ENCODE data around the gene ZNF608. TPM values are rescaled to one million over a fixed set of nuclear protein-coding genes. Genes with fewer than 3 reads are reported as not detected.

ZNF608 gene
- total RNA-seq, 1 donor from 2014 or later = 6.8 TPM

DNA sequence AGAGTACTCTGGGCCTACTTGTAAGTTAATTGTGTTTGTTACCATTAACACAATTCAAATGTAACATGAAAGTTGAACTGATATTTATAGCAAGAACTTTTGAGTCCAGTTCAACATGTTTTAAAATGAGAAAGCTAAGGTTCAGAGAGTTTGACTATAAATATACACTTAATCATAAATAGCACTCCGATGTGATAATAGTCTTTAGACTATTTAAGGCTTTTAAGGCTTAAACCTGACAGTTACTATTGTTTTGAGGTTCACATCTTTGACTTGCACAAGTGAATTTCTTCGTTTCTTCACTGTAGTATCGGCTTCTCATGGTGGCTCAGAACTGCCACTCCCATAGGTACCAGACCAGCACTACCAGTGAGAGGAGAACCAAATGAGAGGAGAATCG, 42.4 kb downstream of the ZNF608 start:
- DNase-seq = no peak
- Histone ChIP-seq H3K4me1 (peaks cover 77% of the 10 kb centered on the region), H3K4me3 (no peak overlapping the region), H3K36me3 (peaks cover 9% of the 10 kb centered on the region), H3K9me3 (replicated peaks) (no peaks in the 10 kb centered on the region), H3K27ac (replicated peaks) (no peak overlapping the region), H3K27me3 (ENCODE audit: low read depth) (no peaks in the 10 kb centered on the region)
- no peak for TF ChIP-seq CTCF (IDR thresholded peaks at IDR 0.05; ENCODE audit: borderline replicate concordance)
- intact Hi-C loops (cut with micrococcal nuclease) = loop anchor here (5.0 kb wide), 1 partner anchor 47 kb away; no protein-coding TSS in a partner anchor

- intact Hi-C loops (cut with micrococcal nuclease) = loop anchor here (5.0 kb wide), 1 partner anchor 45 kb away; no protein-coding TSS in a partner anchor
- Histone ChIP-seq H3K4me1 (peaks cover 77% of the 10 kb centered on the region), H3K4me3 (no peak overlapping the region), H3K27ac (replicated peaks) (no peak overlapping the region), H3K9me3 (replicated peaks) (no peaks in the 10 kb centered on the region), H3K36me3 (peaks cover 9% of the 10 kb centered on the region), H3K27me3 (ENCODE audit: low read depth) (no peaks in the 10 kb centered on the region)
- DNase-seq = no peak
- no peak for TF ChIP-seq CTCF (IDR thresholded peaks at IDR 0.05; ENCODE audit: borderline replicate concordance)
Observed at GRCh38 chr5:124702525-124702924, 43.9 kb downstream of the ZNF608 start.

DNA sequence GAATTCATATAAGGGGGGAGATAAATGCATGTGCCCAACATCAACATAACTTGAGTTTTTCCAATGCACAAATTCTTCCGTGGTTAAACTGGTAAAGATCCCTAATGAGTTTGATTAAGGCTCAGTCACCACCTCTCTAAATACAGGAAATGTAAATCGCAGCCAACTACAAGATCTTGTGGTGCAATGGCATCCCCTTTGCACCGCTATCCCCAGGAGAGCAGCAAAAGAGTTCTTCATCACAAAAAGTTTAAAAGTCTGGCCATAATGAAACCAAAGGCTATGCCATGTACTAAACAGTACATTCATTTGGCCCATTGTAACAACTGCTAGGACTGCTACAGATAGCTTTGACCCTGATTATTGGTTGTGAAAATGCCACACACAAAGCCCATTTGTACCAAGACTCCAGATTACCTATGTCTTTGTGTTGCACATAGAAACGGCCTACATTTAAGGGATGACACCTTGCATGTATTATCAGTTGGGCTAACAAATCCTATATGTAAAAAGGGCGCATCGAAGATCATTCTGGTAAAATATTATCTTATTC, 44.5 kb downstream of the ZNF608 start:
- no peak for TF ChIP-seq CTCF (IDR thresholded peaks at IDR 0.05; ENCODE audit: borderline replicate concordance)
- Histone ChIP-seq H3K9me3 (replicated peaks) (no peaks in the 10 kb centered on the region), H3K27me3 (ENCODE audit: low read depth) (no peaks in the 10 kb centered on the region), H3K4me1 (peaks cover 77% of the 10 kb centered on the region), H3K4me3 (no peak overlapping the region), H3K36me3 (peaks cover 9% of the 10 kb centered on the region), H3K27ac (replicated peaks) (no peak overlapping the region)
- DNase-seq = no peak
- intact Hi-C loops (cut with micrococcal nuclease) = loop anchor here (5.0 kb wide), 1 partner anchor 45 kb away; no protein-coding TSS in a partner anchor

GRCh38 chr5:124701016-124701415, 45.4 kb downstream of the ZNF608 start:
- peaks cover 9% of the 10 kb centered on the region for H3K36me3 ChIP-seq
- no peak overlapping the region for H3K27ac ChIP-seq (replicated peaks)

GRCh38 chr5:124700333-124700732, 46.1 kb downstream of the ZNF608 start:
- H3K4me3 ChIP-seq = no peak overlapping the region
- no peak overlapping the region for H3K27ac ChIP-seq (replicated peaks)
- no peak for DNase-seq
- peaks cover 9% of the 10 kb centered on the region for H3K36me3 ChIP-seq
- intact Hi-C loops (cut with micrococcal nuclease) = loop anchor here (5.0 kb wide), 1 partner anchor 43 kb away; no protein-coding TSS in a partner anchor
- peaks cover 62% of the 10 kb centered on the region for H3K4me1 ChIP-seq
- TF ChIP-seq CTCF (IDR thresholded peaks at IDR 0.05; ENCODE audit: borderline replicate concordance) = no peak
- no peaks in the 10 kb centered on the region for H3K27me3 ChIP-seq (ENCODE audit: low read depth)
- H3K9me3 ChIP-seq (replicated peaks) = no peaks in the 10 kb centered on the region

More at GRCh38 chr5:124701016-124701415, 45.4 kb downstream of the ZNF608 start:
- H3K9me3 ChIP-seq (replicated peaks) = no peaks in the 10 kb centered on the region
- H3K27me3 ChIP-seq (ENCODE audit: low read depth) = no peaks in the 10 kb centered on the region
- no peak overlapping the region for H3K4me3 ChIP-seq
- intact Hi-C loops (cut with micrococcal nuclease) = loop anchor here (5.0 kb wide), 1 partner anchor 44 kb away; no protein-coding TSS in a partner anchor
- TF ChIP-seq CTCF (IDR thresholded peaks at IDR 0.05; ENCODE audit: borderline replicate concordance) = no peak
- DNase-seq = no peak
- peaks cover 69% of the 10 kb centered on the region for H3K4me1 ChIP-seq
